Brain microvascular endothelial cell (primary cell): Measurements from ENCODE around the gene SHISA6.
A peak's percentile ranks its signal among the peaks of the same experiment; 100 is the strongest.

Experiments used
- DNase-seq: peaks from one replicate; pipeline ENCODE4 v3.0.0-alpha.2; 2020
- H3K27ac ChIP-seq: fragments of 250-450 bp; sonication (Bioruptor Pico); 2 replicates; pipeline ENCODE4 v1.5.1; 2020; ENCODE audit warnings: mild to moderate bottlenecking, moderate library complexity
- H3K27me3 ChIP-seq: fragments of 250-450 bp; sonication (Bioruptor Pico); replicated peaks from 2 replicates; pipeline ENCODE4 v1.5.1; 2020; ENCODE audit warnings: mild to moderate bottlenecking
- H3K36me3 ChIP-seq: fragments of 250-450 bp; sonication (Bioruptor Pico); replicated peaks from 2 replicates; pipeline ENCODE4 v1.5.1; 2020; ENCODE audit warnings: mild to moderate bottlenecking
- H3K4me3 ChIP-seq: 2 replicates; pipeline ENCODE4 v1.5.1; 2011; ENCODE audit warnings: low read depth, mild to moderate bottlenecking, control low read depth, low read length, moderate library complexity
- CTCF ChIP-seq: IDR thresholded peaks from 2 replicates; pipeline ENCODE4 v1.5.1; 2011; ENCODE audit warnings: low read depth, mild to moderate bottlenecking, moderate library complexity, low read length, control low read depth, inconsistent platforms; ENCODE audit errors: missing control alignments
- in situ Hi-C: cut with HindIII; loops from 2 replicates; pipeline ENCODE4 v1.10.0; 2017; ENCODE audit warnings: low sequenced_read_pairs, low pct_ligation_motif_present

The SHISA6 gene

GRCh38 chr17:11330006-11330405, 89.0 kb downstream of the SHISA6 start:
- Histone ChIP-seq H3K27ac (no peak overlapping the region), H3K36me3 (no peaks in the 10 kb centered on the region), H3K4me3 (no peak overlapping the region), H3K27me3 (no peaks in the 10 kb centered on the region)
- no peak for TF ChIP-seq CTCF
- no peak for DNase-seq
- in situ Hi-C loops: no loop called here

DNA sequence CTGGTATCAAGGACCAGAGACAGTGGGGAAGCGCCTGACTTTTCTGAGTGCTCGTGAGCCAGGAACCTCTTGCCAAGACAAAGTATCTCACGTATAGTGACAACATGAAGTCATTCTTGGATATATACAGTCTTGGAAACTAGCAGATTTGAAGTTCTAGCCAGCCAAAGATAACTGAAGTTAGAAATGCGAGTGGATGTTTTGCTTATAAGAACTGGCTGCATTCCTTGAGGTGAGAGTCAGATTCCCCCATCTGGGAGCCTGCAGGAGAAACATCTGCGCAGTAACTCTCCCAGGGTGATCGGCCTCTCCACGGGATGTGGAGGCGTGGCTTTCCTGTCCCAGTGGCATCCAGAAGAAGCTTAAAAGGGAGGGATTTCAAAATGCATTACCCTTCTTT, 89.8 kb downstream of the SHISA6 start:
- in situ Hi-C loops: no loop called here

GRCh38 chr17:11331547-11332513, 90.8 kb downstream of the SHISA6 start:
- H3K27me3 ChIP-seq: no peaks in the 10 kb centered on the region
- no peak overlapping the region for H3K4me3 ChIP-seq
- no peaks in the 10 kb centered on the region for H3K36me3 ChIP-seq
- in situ Hi-C loops: no loop called here
- DNase-seq: no peak
- no peak overlapping the region for H3K27ac ChIP-seq
- TF ChIP-seq CTCF: no peak

More for the DNA sequence above, 89.8 kb downstream of the SHISA6 start:
- Histone ChIP-seq H3K36me3 (no peaks in the 10 kb centered on the region), H3K4me3 (no peak overlapping the region), H3K27ac (no peak overlapping the region), H3K27me3 (no peaks in the 10 kb centered on the region)
- DNase-seq: peak; percentile 25
- TF ChIP-seq CTCF: no peak

DNA sequence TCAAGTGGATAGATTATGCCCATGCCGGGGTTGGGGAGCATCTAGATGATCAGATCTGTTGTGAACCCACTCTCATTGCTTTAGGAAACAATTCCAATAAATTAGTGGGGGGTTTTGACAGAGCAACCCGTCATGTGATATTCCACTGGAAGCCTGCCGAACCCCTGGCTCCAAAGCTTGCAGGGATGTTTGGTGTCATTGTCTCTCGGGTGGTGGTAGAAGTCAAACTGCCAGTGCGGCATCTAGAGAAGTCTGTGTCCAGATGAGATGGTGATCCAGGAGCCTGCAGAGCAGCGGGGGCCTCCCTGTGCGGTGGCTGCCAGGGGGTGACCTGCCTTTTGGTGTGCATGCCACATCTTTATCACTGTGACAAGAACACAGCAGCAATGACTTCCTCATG, 91.7 kb downstream of the SHISA6 start:
- in situ Hi-C loops: no loop called here
- no peak for TF ChIP-seq CTCF
- no peak for DNase-seq
- Histone ChIP-seq H3K27ac (no peak overlapping the region), H3K4me3 (no peak overlapping the region), H3K36me3 (no peaks in the 10 kb centered on the region), H3K27me3 (no peaks in the 10 kb centered on the region)

GRCh38 chr17:11334493-11334892, 93.5 kb downstream of the SHISA6 start:
- no peaks in the 10 kb centered on the region for H3K27me3 ChIP-seq
- in situ Hi-C loops: no loop called here
- H3K36me3 ChIP-seq: no peaks in the 10 kb centered on the region
- no peak for TF ChIP-seq CTCF
- H3K27ac ChIP-seq: no peak overlapping the region
- DNase-seq: no peak
- no peak overlapping the region for H3K4me3 ChIP-seq
